DMS79 (cell line): ENCODE results near the gene LMF2.
"Not testable (repeated sequence)": the region's sequence is repeated elsewhere in the genome, so short reads cannot be mapped to it uniquely, and the experiment has no call there.

Experiments used
- DNase-seq: peaks from one replicate; lab custom pipeline; 2025; lab: John Stamatoyannopoulos, UW

The LMF2 gene, protein sequence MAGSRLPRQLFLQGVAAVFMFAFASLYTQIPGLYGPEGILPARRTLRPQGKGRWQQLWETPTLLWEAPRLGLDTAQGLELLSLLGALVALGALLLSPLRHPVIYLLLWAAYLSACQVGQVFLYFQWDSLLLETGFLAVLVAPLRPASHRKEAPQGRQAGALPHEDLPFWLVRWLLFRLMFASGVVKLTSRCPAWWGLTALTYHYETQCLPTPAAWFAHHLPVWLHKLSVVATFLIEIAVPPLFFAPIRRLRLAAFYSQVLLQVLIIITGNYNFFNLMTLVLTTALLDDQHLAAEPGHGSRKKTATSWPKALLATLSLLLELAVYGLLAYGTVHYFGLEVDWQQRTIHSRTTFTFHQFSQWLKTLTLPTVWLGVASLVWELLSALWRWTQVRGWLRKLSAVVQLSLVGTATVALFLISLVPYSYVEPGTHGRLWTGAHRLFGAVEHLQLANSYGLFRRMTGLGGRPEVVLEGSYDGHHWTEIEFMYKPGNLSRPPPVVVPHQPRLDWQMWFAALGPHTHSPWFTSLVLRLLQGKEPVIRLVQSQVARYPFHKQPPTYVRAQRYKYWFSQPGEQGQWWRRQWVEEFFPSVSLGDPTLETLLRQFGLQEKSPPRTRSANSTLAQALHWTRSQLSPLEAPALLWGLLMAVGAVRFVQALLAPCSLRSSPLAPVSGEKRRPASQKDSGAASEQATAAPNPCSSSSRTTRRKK

GRCh38 chr22:50507421-50507990 is at the start of gene LMF2:
LMF2 (minus strand) TSS chr22:50507702; CDS start chr22:50507675, 27 bp downstream.
- peak; percentile 71 for DNase-seq

- no peak for DNase-seq
These were observed 49.2 kb upstream of the LMF2 start for GRCh38 chr22:50556703-50557102.

GRCh38 chr22:50553310-50553709 is 45.8 kb upstream of the LMF2 start:
- no peak for DNase-seq

DNA sequence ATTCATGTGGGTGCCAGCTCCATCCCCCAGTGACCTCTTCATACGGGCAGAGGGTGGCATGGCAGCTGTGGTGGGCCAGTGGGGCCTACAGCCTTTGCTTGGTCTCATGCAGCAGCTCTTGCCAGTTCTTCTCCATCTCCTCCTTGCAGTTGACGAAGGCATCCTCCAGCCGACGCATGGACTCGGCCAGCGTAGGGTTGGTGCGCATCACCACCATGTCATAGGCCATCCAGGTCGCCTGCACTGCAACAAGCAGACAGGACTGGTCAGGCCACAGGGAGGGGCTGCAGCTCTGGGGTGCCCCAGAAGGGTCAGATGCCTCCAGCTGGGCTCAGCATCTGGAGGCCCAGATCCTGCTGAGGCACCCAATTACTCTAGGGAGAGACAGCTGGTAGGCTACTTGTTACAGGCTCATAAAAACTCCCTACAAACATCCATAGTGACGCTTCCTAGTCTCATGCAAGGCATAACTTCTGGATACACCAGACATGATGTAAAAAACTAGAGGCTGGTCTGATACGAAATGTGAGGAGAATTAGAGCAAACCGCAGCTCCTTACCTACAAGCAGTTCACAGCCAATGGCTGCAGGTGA is 43.8 kb upstream of the LMF2 start:
- DNase-seq: no peak

DNA sequence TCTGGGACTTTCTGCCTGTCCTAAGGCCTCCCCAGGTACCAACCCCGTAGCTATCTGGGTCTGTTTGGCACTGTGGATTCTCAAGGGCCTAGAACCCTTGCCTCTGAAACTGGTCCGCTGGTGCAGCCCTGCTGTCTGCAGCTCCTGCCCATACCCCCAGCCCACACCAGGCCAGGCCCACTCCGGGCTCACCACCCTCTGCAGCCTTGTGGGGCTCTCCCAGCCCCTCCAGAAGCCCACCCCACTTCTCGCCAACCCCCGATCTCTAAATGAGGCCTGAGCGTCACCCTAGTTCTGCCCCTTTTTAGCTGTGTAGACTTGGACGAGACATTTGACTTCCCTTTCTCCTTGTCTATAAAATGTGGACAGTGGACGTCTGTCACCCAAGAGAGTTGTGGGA is 42.9 kb upstream of the LMF2 start:
- no peak for DNase-seq

DNA sequence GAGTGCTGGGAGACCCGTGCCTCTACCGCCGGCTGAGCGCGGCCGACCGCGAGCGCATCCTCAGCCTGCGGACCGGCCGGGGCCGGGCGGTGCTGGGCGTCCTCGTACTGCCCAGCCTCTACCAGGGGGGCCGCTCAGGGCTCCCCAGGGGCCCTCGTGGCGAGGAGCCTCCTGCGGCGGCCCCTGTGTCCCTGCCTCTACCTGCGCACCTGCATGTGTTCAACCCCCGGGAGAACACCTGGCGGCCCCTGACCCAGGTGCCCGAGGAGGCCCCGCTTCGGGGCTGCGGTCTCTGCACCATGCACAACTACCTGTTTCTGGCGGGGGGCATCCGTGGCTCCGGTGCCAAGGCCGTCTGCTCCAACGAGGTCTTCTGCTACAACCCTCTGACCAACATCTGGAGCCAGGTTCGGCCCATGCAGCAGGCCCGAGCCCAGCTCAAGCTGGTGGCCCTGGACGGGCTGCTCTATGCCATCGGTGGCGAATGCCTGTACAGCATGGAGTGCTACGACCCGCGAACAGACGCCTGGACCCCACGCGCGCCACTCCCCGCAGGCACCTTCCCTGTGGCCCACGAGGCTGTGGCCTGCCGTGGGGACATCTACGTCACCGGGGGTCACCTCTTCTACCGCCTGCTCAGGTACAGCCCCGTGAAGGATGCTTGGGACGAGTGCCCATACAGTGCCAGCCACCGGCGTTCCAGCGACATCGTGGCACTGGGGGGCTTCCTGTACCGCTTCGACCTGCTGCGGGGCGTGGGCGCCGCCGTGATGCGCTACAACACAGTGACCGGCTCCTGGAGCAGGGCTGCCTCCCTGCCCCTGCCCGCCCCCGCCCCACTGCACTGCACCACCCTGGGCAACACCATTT is 41.7 kb upstream of the LMF2 start:
- DNase-seq: no peak

GRCh38 chr22:50548040-50548920 is 40.8 kb upstream of the LMF2 start:
- DNase-seq: no peak

DNA sequence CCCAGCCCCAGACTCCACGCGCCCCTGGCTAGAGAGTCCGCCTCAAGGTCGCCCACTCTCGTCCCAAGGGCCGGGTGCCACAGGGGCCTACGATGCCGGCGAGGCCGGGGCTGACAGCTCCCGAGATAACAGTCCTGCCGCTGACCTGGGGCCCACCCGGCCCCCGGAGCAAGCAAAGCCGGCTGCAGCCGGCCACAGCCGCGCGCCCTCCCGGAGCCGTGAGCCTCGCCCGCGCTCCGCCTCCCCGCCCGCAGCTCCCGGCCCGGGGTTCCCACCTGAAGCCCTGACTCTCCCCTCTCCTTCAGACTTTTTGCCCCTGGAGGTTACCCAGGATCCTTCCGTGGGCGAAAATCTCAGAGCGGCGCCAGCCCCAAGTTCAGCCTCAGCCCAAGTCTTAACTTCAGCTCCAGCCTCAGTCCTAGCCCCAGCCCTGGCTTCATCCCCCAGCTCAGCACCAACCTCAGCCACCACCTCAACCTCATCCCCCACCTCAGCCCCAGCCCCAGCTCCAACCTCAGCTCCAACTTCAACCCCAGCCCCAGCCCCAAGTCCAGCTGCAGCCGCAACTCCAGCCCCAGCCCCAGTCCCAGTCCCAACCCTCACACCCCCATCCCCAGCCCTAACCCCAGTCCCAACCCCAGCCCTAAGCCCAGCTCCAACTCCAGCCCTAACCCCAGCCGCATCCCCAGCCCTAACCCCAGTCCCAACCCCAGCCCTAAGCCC is 39.9 kb upstream of the LMF2 start:
- DNase-seq: no peak

DNA sequence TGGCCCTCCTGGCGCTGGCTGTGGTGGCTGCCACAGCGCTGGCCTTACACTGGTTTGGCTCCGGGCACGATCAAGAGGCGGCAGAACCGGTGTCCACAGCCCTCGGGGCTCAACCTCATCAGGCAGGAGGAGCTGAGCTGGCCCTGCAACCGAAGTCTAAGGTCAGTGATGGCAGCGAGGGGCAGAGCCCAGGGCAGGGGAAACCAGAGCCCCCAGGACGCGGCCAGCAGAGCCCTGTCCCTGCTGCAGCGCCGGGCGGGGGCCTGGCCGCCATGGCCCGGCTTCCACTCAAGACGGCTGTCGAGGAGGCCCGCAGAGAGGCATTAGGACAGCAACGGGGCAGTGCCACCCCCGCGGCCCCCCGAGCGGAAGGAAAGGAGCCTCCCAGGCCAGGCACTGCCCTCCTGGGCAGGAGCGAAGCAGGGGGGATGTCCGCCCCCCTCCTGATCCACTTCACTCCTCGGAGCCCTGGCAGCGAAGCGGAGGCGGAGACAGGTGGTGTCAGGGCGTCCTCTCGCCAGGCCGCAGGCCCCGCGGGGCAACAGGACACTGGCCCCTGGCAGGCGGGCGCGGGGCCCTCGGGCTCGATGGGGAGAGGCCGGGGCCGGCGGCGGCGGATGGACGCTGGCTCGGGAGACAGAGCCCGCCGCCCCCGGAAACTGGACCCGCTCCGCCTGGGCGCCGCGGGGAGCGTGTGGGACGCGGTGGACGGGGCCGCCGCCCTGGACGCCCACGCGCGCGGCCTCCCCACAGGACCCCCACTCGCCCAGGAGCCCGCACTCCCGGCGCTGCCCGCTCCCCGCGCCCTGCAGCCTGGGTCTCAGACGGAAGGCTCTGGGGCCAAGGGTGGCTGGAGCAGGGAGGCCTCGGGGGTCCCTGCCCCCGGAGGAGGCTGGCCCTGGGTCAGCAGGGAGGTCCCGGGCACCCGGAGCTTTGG is 39.1 kb upstream of the LMF2 start:
- no peak for DNase-seq

DNA sequence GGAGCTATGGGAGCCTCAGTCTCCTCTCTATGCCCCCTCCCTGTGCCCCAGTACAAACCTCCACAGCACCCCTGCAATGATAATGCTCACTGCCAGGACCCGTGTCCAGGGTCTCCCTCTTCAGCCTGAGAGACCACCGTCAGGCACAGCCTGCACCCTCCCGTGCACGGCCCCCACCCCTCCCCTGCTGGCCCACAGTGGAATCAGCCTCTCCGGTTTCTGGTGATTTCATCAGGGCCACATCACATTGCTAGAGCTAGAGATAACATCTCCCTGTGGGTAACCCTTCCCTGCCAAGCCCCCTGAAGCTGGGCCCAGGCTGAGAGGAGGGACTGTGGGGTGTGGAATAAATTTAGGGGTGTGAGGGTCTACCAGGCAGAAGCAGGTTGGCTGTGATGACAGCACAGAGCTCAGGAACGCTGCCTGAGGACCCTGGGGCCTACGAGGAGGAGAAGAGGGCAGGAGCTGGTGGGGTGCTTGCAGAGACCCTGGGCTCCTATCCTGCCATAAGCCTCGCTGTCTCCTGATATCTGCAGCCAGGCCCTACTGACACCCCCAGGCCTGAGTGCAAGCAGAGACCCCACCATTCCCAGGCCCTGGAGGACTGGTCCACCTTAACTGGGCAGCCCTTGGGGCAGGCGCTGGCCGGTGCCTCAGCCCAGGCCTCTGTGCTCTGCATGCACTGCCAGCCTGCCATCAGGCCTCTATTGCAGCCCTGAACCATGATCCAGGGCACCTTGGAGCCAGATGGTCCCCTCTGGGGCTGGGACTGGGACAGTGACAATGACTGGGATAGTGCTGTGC is 38.2 kb upstream of the LMF2 start, which contains the start of gene KLHDC7B:
TSS of gene KLHDC7B (plus strand) at position 378 of the 804 bp plus-strand sequence. CDS start at position 723, 345 bp downstream.
- DNase-seq: no peak

- DNase-seq: peak; percentile 73
These were observed 37.3 kb upstream of the LMF2 start for GRCh38 chr22:50544746-50545253.

DNA sequence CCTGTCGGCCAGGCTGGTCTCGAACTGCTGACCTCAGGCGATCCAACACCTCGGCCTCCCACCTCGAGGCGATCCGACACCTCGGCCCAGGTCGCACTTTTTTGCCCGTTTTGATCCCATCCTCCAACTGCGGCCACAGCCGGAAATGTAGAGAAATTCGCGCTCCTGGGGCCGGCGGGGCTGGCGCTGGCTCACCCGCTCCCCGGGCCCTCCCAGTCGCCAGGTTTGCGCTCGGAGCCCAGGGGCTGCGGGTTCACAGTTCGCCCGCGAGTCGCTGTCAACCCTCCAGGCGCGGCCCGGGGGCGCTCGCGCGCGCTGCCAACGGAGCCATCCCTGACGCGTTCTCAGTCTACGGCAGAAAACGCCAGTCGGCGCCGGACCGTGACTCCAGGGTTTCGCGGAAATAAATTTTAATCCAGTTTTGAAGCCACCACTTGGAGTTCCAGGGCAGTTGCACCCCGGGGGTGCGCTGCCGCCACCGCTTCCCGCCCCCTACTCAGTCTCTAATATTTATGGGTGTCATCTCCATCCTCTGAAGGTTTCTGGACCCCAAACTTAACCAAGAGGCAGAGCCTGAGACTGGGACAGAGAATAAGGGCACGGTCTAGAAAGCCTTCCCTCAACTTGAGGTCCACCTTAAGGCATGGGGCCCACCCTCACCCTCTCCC is 36.7 kb upstream of the LMF2 start:
- DNase-seq: no peak

- no peak for DNase-seq
These were observed 35.0 kb upstream of the LMF2 start for GRCh38 chr22:50542416-50542927.

GRCh38 chr22:50541667-50542026 is 34.1 kb upstream of the LMF2 start:
- not testable (repeated sequence) for DNase-seq

DNA sequence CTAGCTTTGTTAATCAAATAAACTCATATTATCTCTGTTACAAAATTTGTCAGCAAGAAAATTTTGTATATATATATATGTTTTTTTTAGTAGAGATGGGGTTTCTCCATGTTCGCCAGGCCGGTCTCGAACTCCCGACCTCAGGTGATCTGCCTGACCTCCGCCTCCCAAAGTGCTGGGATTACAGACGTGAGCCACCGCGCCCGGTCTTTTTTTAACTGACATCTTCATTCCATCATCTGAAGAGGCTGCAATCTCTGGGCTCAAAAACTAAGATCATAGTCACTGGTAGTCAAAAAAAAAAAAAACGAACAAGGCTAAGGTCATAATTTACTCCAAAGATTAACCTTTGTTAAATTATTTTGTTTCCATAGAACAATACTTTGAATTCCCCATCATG is 32.9 kb upstream of the LMF2 start:
- no peak for DNase-seq

DNA sequence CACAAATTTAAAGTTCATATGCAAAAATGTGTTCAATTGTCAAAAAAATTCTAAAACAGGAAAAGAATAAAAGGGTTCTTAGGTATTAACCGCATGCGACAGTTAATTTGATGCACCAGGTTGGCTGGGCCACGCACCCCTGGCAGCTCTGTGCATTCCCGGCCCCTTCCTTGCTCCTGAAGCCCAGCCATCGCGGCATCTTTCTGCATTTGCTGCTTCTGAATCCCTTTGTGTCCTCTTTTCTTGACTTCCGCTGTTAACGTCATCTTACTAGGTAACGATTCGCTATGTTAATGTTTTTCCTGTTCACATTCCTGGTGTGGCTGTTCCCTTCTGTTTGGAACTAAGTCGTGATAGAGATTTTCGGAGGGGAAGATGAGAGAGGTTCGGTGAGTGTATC is 30.3 kb upstream of the LMF2 start:
- DNase-seq: no peak

DNA sequence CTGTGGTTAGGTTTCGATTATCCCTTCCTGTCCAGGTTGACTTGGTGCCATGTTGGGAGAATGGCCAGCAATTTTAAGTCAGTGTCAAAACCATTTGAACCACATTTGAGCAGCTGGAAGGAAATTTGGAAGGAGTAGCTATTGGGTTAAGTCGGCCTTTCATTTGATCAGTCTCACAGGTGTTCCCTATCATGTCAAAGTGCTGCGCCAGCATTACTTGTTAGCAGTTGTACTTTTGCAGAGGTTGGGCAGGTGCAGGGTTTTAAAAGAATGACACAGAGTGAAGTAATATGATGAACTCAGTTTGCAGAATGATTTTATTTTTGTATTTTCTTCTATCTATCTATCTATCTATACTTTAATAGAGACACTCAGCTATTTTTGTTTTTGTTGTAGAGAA is 28.7 kb upstream of the LMF2 start:
- no peak for DNase-seq
